Gastrocnemius medialis (tissue), 4 donors: ENCODE data around the gene ACTN3. TPM values are rescaled to one million over a fixed set of nuclear protein-coding genes. Genes with fewer than 3 reads are reported as not detected.
"Not testable (repeated sequence)": the region's sequence is repeated elsewhere in the genome, so short reads cannot be mapped to it uniquely, and the experiment has no call there.

Experiments
- ATAC-seq, 2 donors: fragments of 150-250 bp; one replicate each; pipeline ENCODE4 v1.9.1; 2016
- DNase-seq, 2 donors: peaks; one replicate each; pipeline ENCODE4 v3.0.0-alpha.2; 2019
- H3K27ac ChIP-seq, 4 donors: fragments of 200-600 bp; sonication (generic); 1 replicate in 1 of 4; 2 replicates in 3 of 4; pipeline ENCODE4 v1.5.1; 2016 to 2018; ENCODE audit warnings: mild to moderate bottlenecking in 2 of 4, moderate library complexity in 1 of 4
- H3K27me3 ChIP-seq, 3 donors: fragments of 200-600 bp; sonication (generic) in 2 of 3; 1 replicate in 1 of 3; 2 replicates in 2 of 3; pipeline versions ENCODE4 v1.5.1 to v1.6.0; 2016 to 2019; ENCODE audit warnings: mild to moderate bottlenecking in 1 of 3, moderate library complexity in 1 of 3
- H3K36me3 ChIP-seq, 2 donors: fragments of 200-600 bp; sonication (generic) in 1 of 2; one replicate each; pipeline ENCODE4 v1.5.1; 2017 to 2018
- H3K4me1 ChIP-seq, 2 donors: fragments of 200-600 bp; sonication (generic) in 1 of 2; one replicate each; pipeline ENCODE4 v1.5.1; 2016 to 2017; ENCODE audit warnings: mild to moderate bottlenecking in 2 of 2
- H3K4me3 ChIP-seq, 4 donors: fragments of 200-600 bp; sonication (generic) in 3 of 4; 1 replicate in 1 of 4; 2 replicates in 3 of 4; pipeline ENCODE4 v1.5.1; 2016 to 2019; ENCODE audit warnings: mild to moderate bottlenecking in 2 of 4
- H3K9me3 ChIP-seq, 3 donors: fragments of 200-600 bp; sonication (generic) in 2 of 3; 1 replicate in 1 of 3; 2 replicates in 2 of 3; pipeline ENCODE4 v1.5.1; 2016 to 2019
- POLR2A ChIP-seq, 2 donors: fragments of 450-650 bp; IDR thresholded peaks; one replicate each; pipeline ENCODE4 v1.6.1; 2017; ENCODE audit warnings: antibody characterized with exemption in 2 of 2, mild to moderate bottlenecking in 2 of 2, moderate library complexity in 2 of 2
- in situ Hi-C, 4 donors: fragments of 200-750 bp; cut with MboI; loops; one replicate each; pipeline versions ENCODE4 v1.15.0 to v1.8.0; 2017; ENCODE audit warnings: low sequenced_read_pairs in 4 of 4
- intact Hi-C: fragments of 100-400 bp; cut with DNase I; formaldehyde crosslinking; loops from one replicate; pipeline ENCODE4 v1.15.1; 2023; ENCODE audit warnings: low total_unique reads
- total RNA-seq, 4 donors: library from RNA; depleted of rRNA; stranded (reverse); fragments of >200 nt; gene quantifications; one replicate each; pipeline versions ENCODE4 v1.1.0 to v1.2.3, GENCODE V29; 2016
- TF ChIP-seq, protein P1 (sequence below), 5 experiments: fragments of 450-650 bp in 3 of 5; fragments of 200-600 bp in 2 of 5; sonication (generic) in 2 of 5; IDR thresholded peaks in 4 of 5; conservative IDR thresholded peaks in 1 of 5; 1 replicate in 4 of 5; 2 replicates in 1 of 5; pipeline ENCODE4 v1.5.1; 2016 to 2019; ENCODE audit warnings: antibody characterized with exemption in 5 of 5, mild to moderate bottlenecking in 3 of 5, moderate library complexity in 3 of 5

ACTN3 gene
- total RNA-seq, 4 donors from 2014 or later, result 0.85 to 2.4 (median 1.2) TPM

- no peak overlapping the region for H3K4me3 ChIP-seq
- H3K4me1 ChIP-seq, result peaks cover 0 to 12% of the 10 kb centered on the region in 2 donors
- H3K27me3 ChIP-seq, result no peaks in the 10 kb centered on the region
- no peaks in the 10 kb centered on the region for H3K9me3 ChIP-seq
- no peak for DNase-seq
- no peak overlapping the region for H3K27ac ChIP-seq
- in situ Hi-C loops (no loop called here), intact Hi-C loops (no loop called here)
- TF ChIP-seq, protein P1, sequence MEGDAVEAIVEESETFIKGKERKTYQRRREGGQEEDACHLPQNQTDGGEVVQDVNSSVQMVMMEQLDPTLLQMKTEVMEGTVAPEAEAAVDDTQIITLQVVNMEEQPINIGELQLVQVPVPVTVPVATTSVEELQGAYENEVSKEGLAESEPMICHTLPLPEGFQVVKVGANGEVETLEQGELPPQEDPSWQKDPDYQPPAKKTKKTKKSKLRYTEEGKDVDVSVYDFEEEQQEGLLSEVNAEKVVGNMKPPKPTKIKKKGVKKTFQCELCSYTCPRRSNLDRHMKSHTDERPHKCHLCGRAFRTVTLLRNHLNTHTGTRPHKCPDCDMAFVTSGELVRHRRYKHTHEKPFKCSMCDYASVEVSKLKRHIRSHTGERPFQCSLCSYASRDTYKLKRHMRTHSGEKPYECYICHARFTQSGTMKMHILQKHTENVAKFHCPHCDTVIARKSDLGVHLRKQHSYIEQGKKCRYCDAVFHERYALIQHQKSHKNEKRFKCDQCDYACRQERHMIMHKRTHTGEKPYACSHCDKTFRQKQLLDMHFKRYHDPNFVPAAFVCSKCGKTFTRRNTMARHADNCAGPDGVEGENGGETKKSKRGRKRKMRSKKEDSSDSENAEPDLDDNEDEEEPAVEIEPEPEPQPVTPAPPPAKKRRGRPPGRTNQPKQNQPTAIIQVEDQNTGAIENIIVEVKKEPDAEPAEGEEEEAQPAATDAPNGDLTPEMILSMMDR (IDR thresholded peaks at IDR 0.05 in 4 of 5, conservative IDR thresholded peaks at IDR 0.05 in 1 of 5), result no peak
- no peak for TF ChIP-seq POLR2A (IDR thresholded peaks at IDR 0.05)
- no peak for ATAC-seq
- H3K36me3 ChIP-seq, result peaks cover 0 to 28% of the 10 kb centered on the region in 2 donors
These were observed 54.0 kb downstream of the ACTN3 start for GRCh38 chr11:66600631-66601233.

DNA sequence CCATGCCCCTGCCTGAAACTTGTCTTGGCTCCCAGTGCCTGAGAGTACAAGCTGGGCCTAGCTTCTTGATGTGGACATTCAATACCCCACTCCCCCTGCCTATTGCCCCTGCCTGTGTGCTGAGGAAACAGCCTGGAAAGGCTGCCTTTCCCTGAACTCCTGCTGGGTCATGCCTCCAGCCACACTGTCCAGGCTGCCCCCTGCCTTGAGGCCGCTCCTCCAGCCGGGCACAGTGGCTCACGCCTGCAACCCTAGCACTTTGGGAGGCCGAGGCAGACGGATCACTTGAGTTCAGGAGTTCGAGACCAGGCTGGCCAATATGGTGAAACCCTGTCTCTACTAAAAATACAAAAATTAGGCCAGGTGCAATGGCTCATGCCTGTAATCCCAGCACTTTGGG is 56.4 kb downstream of the ACTN3 start:
- DNase-seq, result no peak
- H3K27ac ChIP-seq, result no peak overlapping the region
- no peak overlapping the region for H3K4me3 ChIP-seq
- H3K27me3 ChIP-seq, result no peaks in the 10 kb centered on the region
- TF ChIP-seq POLR2A (IDR thresholded peaks at IDR 0.05), result no peak
- TF ChIP-seq, protein P1 (IDR thresholded peaks at IDR 0.05 in 4 of 5, conservative IDR thresholded peaks at IDR 0.05 in 1 of 5), result no peak
- intact Hi-C loops (no loop called here), in situ Hi-C loops (no loop called here)
- peaks cover 0 to 31% of the 10 kb centered on the region in 2 donors for H3K36me3 ChIP-seq
- peaks cover 0 to 9% of the 10 kb centered on the region in 2 donors for H3K4me1 ChIP-seq
- no peaks in the 10 kb centered on the region for H3K9me3 ChIP-seq
- ATAC-seq, result no peak

GRCh38 chr11:66604155-66604554 is 57.5 kb downstream of the ACTN3 start:
- intact Hi-C loops (no loop called here), in situ Hi-C loops (no loop called here)
- Histone ChIP-seq H3K27me3 (no peaks in the 10 kb centered on the region), H3K36me3 (peaks cover 0 to 26% of the 10 kb centered on the region in 2 donors), H3K27ac (no peak overlapping the region), H3K4me1 (peaks cover 0 to 9% of the 10 kb centered on the region in 2 donors), H3K4me3 (no peak overlapping the region), H3K9me3 (no peaks in the 10 kb centered on the region)
- no peak for TF ChIP-seq POLR2A (IDR thresholded peaks at IDR 0.05)
- TF ChIP-seq, protein P1 (IDR thresholded peaks at IDR 0.05 in 4 of 5, conservative IDR thresholded peaks at IDR 0.05 in 1 of 5), result no peak
- no peak for ATAC-seq
- no peak for DNase-seq

DNA sequence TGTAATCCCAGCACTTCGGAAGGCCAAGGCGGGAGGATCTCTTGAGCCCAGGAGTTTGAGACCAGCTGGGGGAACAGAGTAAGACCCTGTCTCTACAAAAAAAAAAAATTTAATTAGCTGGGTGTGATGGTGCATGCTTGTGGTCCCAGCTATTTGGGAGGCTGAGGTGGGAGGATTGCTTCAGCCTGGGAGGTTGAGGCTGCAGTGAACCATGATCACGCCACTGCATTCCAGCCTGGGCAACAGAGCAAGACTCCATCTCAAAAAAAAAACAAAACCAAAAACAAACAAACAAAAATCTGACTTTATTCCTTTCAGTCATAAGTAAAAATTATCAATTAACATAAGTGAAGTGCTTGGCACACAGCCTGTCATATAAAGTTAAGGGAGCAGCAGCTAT is 59.9 kb downstream of the ACTN3 start:
- H3K9me3 ChIP-seq, in situ Hi-C loops, H3K4me1 ChIP-seq, DNase-seq, ATAC-seq, intact Hi-C loops, H3K27me3 ChIP-seq, H3K4me3 ChIP-seq: not testable (repeated sequence)
- peak overlapping the region in 2 of 4 donors; percentile 54 to 55 for H3K27ac ChIP-seq
- H3K36me3 ChIP-seq, result peaks cover 0 to 16% of the 10 kb centered on the region in 2 donors

DNA sequence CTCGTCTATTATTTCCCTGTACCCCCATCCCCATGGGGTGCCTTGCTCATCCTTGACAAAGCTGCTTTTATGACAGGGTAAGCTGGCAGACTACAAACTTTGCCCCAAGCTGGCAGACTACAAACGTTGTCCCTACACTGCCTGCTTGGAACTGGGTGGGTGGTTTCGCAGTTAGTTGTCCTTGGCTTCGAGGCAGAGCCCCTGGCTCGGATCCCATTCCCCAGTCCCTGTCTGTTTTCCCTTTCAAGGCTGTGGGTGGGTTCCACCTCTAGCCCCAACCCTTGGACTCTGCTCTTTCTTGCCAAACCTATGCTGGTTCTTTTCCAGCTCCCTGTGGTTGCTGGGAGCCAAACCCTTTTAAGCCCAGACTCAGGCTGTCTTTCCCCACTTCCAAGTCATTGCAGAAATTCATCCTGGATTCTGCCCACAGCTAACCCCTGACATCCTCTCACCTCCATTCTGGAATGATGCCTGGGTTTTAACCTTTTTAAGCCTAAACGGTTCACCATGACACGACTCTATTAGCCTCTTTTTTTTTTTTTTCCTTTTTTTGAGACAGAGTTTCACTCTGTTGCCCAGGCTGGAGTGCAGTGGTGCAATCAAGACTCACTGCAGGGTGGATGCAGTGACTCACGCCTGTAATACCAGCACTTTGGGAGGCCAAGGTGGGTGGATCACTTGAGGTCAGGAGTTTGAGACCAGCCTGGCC is 60.6 kb downstream of the ACTN3 start:
- H3K36me3 ChIP-seq, result peaks cover 0 to 16% of the 10 kb centered on the region in 2 donors
- ATAC-seq, result peak; percentile 47 to 76
- H3K9me3 ChIP-seq, result no peaks in the 10 kb centered on the region
- no peaks in the 10 kb centered on the region for H3K27me3 ChIP-seq
- DNase-seq, result peak in 1 of 2 donors; percentile 66
- intact Hi-C loops (no loop called here), in situ Hi-C loops (no loop called here)
- TF ChIP-seq, protein P1 (IDR thresholded peaks at IDR 0.05 in 4 of 5, conservative IDR thresholded peaks at IDR 0.05 in 1 of 5), result no peak
- TF ChIP-seq POLR2A (IDR thresholded peaks at IDR 0.05), result no peak
- H3K4me1 ChIP-seq, result peaks cover 0 to 2% of the 10 kb centered on the region in 2 donors
- H3K27ac ChIP-seq, result peak overlapping the region; percentile 7 to 55 (median 44)
- H3K4me3 ChIP-seq, result no peak overlapping the region
